ENCODE measurements around the gene F5.
A peak's percentile ranks its signal among the peaks of the same experiment; 100 is the strongest.
"Not testable (repeated sequence)": the region's sequence is repeated elsewhere in the genome, so short reads cannot be mapped to it uniquely, and the experiment has no call there.

Gene F5

DNA sequence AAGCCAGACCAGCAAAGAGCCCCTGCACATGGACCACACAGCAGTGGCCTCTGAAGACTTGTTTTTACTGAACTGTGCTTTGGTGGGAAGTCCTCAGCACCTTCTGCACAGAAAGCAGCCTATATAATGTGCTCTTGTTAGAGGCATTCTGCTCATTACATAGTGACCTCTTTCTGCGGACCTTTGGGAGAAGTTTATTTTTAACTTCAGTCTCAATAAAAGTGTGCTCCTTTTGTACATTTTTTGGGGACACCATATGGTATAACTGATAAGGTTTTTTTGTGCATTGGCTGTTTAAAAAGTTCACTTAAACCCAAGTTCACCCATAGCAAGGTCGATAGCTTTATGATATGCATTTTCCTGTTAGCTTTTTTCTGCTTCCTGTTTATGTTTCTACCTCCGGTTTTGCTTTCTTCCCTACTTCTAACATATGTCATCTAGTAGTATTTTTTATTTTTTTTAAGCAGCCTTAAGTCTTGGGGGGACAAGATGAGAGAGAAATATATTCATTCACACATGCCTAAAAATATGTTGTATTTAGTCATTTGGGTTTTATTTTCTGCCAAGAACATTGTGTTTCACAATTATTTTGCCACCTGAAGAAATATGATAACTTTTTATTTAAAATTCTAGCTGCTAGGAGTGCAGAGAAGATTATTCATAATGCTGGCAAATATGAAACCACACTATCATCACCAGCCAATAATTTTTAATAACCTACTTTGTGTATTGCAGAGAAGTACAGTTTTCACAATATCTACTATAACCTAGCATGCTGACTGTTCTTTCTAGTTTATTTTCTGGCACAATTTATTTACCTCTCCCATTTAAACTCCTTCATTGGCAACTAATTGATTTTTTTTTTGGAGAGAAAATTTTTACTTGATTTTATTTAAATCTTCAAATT is 77.6 kb downstream of the F5 start:
- no peak for DNase-seq

DNA sequence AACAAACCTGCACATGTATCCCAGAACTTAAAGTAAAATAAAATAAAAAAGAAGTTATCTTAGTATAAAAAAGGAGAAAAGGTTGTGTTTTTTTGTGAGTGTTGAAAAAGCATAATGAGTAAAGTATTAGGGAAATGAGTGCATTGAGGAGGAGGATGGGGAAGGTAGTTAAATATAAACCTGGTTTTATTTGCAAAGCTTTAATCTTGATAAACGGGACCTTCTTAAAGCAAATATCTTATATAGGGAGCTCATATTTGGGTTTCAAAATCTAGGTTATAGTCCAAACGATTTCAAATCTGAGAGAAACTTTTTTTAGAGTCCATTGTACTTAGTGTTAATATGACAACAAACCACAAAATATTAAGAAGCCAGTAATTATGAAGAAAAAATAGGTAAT is 78.9 kb downstream of the F5 start:
- no peak for DNase-seq

DNA sequence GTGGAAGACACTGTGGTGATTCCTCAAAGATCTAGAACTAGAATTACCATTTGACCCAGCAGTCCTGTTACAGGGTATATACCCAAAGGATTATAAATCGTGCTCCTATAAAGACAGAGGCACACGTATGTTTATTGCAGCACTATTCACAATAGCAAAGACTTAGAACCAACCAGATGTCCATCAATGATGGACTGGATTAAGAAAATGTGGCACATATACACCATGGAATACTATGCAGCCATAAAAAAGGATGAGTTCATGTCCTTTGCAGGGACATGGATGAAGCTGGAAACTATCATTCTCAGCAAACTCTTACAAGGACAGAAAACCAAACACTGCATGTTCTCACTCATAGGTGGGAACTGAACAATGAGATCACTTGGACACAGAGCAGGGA is 82.7 kb downstream of the F5 start:
- not testable (repeated sequence) for DNase-seq

DNA sequence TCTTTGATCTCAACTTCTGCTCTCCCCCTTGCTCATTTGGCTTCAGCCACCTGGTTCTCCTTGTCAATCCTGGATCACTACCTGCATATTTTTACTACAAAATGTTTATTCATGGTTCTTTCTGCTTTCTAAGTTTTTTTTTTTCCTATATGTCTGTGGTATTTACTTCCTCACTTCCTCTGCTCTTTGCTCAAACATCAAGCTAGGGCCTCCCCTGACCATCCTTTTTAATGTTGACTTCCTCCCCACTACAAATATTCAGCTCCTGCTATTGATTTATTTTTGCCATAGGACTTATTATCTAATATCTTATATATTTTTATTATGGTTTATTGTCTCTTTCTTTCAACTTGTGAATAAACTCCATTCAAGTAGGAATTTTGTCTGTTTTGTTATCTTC is 86.5 kb downstream of the F5 start:
- DNase-seq, result no peak

DNA sequence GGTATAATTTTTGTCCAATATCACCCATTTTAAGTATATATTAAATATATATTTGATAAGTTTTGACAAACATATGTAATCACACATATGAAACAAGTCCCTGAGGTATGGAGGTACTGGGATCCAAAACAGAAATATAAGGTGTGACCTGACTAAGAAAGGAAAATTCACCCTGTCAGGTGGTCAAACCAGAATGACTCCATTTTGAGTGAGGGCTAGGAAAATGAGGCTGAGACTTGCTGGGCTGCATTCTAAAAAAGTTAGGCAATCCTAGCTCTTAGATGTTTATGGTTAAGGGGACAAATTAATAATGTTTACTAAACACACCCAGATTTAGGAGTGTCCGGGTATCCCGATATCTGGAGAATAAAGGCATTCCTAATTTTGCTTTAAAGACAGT is 89.0 kb downstream of the F5 start:
- DNase-seq, result no peak

DNA sequence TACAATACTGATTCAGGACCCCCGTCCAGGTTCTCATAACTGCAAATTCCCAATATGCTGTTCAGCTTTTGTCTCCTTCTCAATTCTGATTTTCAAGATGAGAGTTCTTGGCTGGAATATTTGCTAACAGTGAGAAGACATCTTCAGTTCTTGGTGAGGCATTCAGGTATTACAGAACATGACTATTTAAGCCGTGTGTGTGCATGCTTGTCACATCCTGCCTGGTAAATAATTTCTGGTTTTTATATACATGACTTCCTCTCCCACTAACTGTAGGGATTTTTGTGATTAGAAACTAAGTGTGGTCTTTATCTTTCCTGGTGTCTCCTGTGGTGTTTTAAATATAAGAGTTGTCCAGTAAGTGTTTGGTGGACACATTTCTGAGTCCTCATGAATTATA is 90.4 kb downstream of the F5 start:
- DNase-seq, result no peak

DNA sequence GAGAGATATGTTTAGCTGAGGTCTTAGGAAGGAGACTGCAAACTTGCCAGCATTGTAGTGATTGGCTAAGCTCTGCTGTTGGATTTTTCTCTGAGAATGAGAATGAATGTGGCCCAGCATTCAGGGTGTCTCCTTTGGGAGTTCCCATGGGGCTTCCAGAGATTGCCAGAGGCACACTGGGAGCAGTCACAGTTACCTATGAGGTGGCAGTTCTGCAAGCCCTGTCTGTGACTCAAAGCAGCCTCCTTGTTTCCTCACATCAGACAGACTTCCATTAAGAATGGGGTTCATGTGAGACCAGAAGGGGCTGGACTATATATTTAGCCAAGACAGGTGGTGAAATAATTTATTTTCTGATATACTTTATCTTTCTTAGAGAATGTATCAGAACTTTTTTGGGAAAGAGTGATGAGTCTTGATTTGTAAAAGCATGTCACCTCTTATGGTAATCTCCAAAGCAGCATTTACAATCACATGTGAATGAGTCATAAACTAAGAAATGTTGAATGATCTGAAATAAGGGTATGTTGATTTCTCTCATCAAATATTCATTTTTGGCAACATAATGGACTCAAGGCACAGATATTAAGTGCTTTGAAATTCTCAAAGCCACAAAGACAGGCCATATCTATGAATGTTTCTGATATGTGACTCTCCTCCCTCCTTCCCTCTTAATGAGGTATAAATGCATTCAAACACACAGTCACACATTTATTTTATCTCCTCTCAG is 91.1 kb downstream of the F5 start:
- no peak for DNase-seq

DNA sequence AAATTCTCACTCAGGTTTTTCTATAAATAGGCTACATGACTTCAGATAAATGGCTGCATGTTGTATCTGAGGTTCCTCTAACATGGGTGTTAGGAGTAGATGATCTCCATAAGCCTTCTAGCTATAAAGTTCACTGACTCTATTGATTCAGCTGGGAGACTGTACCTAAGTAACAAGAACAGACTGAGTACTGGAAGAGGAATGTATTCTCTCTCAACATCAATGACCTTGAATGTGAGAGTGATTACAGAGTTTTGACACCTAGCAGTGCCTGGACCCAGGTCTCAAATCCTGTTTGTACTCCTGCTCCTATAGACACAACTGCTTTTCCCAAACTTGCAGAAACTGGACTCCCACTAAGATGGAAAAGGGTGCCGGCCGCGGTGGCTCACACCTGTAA is 91.9 kb downstream of the F5 start:
- no peak for DNase-seq

DNA sequence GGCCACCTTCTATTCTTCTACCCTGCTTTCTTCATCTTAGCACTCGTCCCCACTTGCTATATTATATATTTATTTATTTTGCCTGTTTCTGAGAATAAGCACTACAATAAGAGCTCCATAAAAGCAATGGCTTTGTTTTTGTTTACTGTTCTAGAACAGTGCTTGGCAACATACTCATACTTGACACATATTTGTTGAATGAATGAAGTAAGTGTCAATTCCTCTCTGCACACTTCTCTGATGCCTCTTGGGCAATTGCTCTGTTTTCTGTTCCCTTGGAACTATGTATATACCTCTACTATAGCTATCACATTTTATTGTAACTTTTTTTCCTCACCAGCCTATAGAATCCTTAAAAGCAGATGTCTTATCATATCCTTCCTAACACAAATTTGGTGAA is 93.0 kb downstream of the F5 start:
- no peak for DNase-seq

DNA sequence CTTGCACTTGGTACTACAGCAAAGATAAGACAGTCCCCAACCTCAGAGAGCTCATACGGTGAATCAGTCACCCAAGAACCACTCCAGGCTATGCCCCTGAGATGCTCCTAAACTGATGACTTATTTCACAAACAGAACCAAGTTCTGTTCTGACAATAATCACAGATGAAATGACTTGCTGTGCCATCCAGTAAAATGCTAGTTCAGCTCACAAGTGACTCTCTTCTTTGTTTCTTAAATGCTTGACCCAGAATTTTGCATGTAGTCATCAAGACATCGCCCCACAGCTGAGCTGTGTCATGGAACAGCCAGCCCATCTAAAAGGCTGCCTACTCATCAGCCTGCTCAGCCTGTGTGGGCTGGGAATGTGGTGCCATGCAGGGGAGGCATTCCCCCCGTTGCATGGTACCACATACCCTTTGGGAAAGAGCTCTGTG is 94.4 kb downstream of the F5 start:
- DNase-seq, result no peak

DNA sequence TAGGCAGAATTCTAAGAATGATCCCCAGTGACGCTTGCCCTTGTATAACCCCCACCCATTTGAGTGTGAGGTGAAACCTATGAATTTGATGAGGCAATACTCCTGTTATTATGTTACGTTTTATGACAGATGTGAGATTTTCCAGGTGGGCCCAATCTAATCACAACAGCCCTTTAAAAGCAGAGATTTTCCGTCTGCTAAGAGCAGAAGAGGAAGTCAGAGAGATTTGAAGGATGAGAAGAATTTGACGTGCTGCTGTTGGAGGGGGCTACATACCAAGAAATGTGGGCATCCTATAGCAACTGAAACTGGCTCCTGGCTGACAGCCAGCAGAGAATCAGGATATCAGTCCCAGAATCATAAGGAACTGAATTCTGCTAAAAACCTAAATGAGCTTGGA is 98.1 kb downstream of the F5 start:
- DNase-seq, result no peak

DNA sequence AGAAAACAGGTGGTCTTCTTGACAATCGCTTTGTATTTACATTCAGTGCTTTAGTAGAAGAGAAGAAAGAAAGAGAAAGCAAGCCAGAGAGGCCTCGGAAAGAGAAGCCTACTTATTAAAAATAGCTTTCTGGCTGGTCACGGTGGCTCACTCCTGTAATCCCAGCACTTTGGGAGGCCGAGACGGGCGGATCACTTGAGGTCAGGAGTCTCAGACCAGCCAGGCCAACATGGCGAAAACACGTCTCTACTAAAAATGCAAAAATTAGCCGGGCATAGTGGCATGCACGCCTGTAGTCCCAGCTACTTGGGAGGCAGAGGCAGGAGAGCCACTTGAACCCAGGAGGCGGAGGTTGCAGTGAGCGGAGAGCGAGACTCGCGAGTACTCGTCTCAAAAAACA is 98.7 kb downstream of the F5 start:
- DNase-seq, result no peak

DNA sequence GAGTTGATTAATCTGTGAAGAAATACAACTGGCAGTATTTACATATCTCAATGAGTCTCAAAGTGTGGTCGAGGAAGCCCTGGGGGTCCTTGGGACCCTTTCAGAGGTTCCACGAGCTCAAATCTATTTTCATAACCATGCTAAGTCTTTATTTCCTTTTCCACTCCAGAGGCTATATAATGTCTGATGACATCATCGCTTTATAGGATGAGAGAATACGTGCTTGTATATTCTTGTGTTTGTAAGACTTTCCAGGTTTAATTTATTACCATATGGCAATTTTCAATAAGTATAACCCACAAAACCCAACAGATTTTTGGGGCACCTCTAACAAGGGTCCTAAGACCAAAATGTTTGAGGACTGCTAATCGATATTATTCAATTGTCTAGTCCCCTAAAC is 99.1 kb downstream of the F5 start:
- no peak for DNase-seq

DNA sequence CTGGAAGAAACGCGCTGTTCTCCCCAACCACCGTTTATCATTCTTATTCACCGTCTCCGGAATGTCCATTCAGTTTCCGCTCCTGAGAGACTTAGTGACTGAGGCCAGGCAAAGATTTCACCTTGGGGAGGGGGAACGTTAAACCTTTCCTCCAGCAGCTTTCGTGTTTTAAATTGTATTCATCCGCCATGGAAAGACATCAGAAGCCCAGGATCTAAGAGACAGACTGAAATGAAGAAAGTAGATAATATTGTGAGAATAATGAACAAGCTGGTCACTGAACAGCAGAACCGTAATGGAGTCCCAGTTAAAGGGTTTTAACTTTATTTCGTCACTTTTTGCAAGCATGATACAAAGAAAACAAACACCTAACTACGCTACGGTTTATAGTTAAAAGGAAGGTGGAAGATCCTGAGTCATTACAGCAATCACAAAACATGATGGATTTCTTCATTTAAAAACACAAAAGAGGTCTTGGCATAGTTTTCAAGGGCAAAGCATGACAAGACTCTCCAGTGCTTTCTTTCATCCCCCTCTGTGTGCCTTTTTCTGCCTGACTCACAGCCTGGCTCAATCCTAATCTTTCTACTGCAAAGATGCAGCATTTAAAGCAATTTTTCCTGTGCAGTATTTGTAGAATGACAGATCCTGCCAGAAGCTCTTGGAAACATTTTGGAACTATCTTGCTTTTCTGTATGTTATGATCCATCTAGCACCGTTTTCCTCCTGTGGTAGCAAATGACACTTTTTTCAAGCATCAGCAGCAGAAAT is 99.8 kb downstream of the F5 start:
- DNase-seq, result no peak

DNA sequence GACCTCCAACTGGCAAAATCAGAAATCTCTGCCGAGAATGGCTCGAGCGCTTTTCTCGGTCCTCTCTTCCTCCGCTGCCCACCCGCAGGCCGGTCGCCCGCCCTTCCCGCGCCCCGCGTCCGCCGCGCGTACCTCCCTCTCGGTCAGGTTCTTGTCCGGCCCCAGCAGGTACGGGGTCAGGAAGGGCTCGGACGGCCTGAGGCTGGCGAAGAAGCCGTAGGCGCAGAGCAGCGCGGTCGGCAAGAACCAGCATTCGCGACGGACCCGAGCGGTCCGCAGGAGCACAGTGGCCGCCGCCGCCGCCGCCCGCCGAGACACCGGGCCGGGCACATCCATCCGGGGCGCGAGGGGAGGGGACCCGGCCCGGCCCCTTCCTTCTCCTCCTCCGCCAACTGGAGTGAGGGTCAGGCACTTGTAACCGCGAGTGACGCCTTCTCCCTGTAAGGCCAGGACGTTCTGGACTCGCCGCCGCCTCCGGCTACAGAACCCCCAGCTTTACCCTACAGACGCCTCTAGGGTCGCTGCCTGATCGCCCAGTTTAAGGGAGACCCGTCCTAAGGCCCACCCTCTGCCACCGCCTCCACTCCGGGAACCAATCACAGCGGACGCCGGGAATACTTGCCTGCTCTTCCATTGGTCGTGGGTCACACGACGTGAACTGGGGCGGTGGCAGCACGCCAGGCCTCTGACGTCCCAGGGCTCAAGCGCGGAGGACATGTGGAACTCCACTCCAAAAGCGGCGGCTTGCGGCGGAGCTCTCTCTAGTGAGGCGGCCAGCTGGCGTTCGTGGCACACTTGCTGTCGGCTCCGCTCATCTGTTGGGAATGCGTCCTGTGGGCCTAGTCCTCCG is 100.6 kb downstream of the F5 start, which contains the start of gene SLC19A2:
Gene SLC19A2 (minus strand): TSS at position 514 of the 850 bp plus-strand sequence. CDS start 178 bp downstream, at position 336.
- DNase-seq, result peak; percentile 92

DNA sequence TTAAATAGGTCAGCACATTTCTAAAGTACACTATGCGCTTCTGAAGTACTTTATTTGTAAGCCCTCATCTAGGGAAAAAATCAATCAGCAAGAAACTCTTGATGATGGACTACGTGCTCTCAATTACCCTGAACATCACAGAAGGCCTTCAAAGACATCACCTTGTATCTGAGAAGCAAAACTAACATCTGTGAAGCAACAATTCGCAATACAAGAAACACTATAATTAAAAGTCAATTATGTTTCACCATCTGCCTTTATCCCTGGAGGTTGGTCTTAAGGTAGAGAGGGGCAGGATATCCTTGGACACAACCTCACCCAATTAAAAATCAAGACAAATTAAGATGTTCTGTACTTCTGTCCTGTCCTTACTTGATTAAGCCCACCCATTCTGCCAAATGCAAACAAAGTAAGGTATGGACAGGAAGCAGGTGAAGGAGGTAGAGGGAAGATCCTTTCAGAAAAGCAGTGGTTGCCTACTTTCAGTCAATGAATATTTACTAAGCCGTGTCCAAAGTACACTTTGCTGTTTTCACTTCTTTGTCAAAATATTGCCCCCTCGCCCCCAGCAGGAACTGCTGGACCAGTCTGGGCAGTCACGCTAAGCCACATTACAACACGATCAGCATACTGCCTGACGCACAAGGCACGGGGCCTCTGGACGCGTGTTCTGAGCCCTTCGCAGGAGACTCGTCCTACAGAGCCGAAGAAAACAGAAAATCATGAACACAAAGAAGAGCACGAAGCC is 101.4 kb downstream of the F5 start:
- DNase-seq, result no peak

DNA sequence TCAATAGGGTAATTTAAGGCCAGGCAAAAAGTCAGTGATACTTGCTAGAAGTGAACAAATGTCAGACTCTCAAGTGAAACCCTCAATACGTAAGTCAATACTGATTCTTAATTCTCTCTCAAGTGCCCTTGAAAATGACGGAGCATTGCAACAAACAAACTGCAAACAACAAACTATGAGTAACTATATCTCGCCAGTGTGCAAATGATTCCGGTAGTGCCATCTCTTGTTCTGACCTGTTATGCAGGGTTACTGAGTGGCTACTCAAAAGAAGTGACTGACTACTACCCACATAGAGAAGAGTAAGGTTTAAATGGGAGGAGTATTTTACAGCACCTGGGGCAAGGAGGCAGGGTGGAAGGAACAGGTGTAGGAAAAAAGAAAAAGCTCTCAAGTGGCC is 102.2 kb downstream of the F5 start:
- DNase-seq, result no peak

DNA sequence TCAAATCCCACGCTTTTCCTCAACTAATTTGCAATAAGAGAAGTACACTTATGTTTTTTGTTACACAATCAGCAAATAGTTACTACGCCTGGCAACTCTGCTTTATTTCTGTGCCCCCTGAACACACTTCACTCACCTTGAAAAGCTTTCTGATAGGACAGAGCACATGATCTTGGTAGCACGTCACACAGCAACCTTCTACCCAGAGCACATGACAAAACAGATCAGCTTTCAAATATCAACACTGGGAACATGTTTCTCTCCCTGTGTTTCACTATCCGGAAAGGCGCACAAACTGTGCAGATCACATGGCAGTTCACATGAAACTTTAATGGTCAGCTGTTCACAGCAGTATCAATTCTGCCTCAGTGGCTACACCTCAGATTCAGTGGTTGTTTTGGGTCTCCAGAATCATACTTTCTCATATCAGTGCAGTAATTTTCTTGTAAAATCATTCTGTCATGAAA is 102.7 kb downstream of the F5 start:
- no peak for DNase-seq

DNA sequence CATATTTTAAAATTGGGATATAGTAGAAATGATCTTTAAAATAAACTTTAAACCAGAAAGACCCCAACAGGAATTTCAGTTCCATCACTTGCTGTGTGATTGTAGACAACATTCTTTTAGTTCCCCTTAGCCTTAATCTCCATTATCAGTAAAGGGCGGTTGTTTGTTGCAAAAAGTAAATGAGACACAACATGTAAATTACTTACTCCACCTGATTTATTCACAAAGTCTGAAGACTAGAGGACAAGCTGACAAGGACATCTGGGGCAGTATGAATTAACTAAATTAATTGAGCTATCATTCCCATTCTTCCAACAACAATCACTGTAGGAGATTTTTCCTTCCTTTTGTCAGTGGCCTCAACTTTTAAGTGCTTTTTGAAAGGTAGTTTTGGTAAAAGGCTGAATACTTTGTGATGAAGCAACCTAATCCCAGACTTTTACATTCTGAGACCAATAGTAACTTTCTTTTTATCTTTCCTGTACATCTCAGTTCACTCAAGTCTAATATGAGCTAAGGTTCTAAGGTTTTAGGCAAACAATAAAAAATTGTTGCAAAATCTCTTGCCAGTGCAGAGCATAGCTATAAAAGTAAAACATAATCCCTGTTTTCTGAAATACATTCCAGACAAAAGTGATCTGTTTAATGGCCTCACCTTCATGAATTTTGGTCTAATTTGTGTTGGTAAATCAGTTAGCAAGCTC is 106.8 kb downstream of the F5 start:
- DNase-seq, result no peak

DNA sequence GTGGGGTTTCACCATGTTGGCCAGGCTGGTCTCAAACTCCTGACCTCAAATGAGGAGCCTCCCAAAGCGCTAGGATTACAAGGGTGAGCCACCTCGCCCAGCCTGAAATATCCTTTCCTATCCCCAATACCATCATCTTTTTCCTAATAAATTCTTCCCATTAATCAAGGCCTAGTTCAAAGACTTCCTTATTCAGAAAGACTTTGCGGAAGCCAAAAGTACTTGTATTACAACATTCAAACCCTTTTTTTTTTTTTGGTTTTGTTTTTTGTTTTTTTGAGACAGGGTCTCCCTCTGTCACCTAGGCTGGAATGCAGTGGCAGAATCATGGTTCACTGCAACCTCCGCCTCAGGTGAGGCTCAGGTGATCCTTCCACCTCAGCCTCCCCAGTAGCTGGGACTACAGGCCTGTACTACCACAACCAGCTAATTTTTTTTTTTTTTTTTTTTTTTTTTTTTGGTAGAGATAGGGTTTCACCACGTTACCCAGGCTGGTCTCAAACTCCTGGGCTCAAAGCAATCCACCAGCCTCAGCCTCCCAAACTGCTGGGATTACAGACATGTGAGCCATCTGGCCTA is 108.1 kb downstream of the F5 start:
- no peak for DNase-seq

Data from effector CD4-positive, alpha-beta T cell (primary cell).